ENCODE measurements around the gene RPL36. TPM values are rescaled to one million over a fixed set of nuclear protein-coding genes. Genes with fewer than 3 reads are reported as not detected.
"Not testable (repeated sequence)": the region's sequence is repeated elsewhere in the genome, so short reads cannot be mapped to it uniquely, and the experiment has no call there.

The RPL36 gene
- total RNA-seq, 4 donors from 2014 or later = 461 to 719 (median 614) TPM

DNA sequence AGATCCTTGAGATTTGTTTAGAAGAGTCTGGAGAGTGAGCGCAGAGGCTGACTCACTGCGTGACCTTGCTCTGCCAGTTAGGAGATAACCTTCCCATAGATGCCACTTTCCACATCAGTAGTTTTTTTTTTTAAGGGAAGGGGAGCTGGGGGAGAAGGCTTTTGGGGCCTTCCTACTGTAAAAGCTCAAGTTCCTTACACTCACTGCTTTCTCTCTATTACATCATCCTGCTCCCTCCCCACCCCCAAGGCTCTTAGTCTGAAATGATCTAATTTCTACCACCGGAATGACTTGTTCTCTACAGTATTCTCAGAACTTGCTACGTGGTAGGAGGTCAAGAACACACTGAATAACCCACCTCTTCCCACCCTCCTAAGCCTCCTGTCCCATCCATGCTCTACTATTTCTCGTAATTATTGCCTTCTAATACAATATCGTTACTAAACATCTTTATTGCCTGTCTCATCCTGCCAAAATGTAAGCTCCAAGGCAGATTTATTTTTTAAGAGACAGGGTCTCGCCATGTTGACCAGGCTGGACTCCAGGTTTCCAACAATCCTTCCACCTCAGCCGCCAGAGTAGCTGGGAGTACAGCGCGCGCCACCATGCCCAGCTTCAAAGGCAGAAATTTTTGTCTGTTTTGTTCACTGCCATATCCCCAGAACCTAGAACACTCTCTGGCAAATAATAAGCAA, 28.6 kb downstream of the RPL36 start:
- DNase-seq (ENCODE audit: extremely low spot score) = no peak
- intact Hi-C loops (cut with DNase I) = no loop called here
- Histone ChIP-seq H3K4me1 (peaks cover 25 to 42% (median 32%) of the 10 kb centered on the region in 4 donors), H3K9me3 (no peaks in the 10 kb centered on the region), H3K27ac (replicated peaks in 1 of 4) (peak overlapping the region; percentile 96 to 98 (median 97)), H3K4me3 (peak overlapping the region; percentile 90 to 97 (median 95)), H3K36me3 (peaks cover 6 to 16% (median 13%) of the 10 kb centered on the region in 4 donors), H3K27me3 (no peaks in the 10 kb centered on the region)
- 21% methylated on average over 11 of the region's 11 CpGs for WGBS
- TF ChIP-seq, protein P1, sequence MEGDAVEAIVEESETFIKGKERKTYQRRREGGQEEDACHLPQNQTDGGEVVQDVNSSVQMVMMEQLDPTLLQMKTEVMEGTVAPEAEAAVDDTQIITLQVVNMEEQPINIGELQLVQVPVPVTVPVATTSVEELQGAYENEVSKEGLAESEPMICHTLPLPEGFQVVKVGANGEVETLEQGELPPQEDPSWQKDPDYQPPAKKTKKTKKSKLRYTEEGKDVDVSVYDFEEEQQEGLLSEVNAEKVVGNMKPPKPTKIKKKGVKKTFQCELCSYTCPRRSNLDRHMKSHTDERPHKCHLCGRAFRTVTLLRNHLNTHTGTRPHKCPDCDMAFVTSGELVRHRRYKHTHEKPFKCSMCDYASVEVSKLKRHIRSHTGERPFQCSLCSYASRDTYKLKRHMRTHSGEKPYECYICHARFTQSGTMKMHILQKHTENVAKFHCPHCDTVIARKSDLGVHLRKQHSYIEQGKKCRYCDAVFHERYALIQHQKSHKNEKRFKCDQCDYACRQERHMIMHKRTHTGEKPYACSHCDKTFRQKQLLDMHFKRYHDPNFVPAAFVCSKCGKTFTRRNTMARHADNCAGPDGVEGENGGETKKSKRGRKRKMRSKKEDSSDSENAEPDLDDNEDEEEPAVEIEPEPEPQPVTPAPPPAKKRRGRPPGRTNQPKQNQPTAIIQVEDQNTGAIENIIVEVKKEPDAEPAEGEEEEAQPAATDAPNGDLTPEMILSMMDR (IDR thresholded peaks at IDR 0.05) = no peak
- no peak for TF ChIP-seq POLR2AphosphoS5 (IDR thresholded peaks at IDR 0.05)
- no peak for TF ChIP-seq EP300 (IDR thresholded peaks at IDR 0.05)
- no peak for TF ChIP-seq POLR2A (IDR thresholded peaks at IDR 0.05; ENCODE audit: low read depth)

DNA sequence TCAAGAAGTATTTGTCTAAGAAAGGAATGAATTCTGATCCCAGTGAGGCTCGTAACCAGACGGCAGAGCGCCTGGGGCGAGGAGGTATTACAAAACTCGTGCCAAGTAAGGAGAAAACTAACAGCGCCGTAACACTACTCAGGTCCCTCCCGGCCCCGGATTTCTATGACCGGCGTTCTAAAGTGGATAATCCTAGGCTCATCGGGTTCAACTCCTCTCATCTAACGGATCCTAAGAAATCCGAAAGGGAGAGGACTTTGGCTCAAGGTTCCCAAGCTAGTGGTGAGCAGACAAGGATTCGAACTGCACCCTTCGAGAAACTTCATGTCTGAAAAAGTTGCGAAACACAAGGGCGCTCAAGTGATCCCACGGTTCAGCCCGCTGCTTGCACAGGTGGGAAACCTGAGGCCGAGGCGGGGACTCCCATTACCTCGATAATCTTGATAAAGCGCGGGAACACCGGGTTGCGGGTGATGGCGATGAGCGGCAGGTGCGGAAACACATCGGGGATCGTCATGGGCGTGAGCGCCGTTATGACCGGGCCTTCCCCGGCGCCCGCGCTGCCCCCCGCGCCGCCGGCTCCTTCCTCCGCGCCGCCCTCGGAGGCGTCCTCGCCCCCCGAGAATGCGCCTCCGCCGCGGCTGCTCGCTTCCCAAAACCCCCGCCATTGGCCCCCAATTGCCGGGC, 29.3 kb downstream of the RPL36 start:
- H3K4me1 ChIP-seq = peaks cover 25 to 42% (median 32%) of the 10 kb centered on the region in 4 donors
- WGBS = under 1% methylated on average over 27 of the region's 58 CpGs
- intact Hi-C loops (cut with DNase I) = no loop called here
- no peak for DNase-seq (ENCODE audit: extremely low spot score)
- H3K36me3 ChIP-seq = peaks cover 0 to 9% (median 6%) of the 10 kb centered on the region in 4 donors
- H3K9me3 ChIP-seq = no peaks in the 10 kb centered on the region
- H3K27ac ChIP-seq (replicated peaks in 1 of 4) = peak overlapping the region; percentile 96 to 98 (median 97)
- H3K4me3 ChIP-seq = peak overlapping the region; percentile 90 to 97 (median 95)
- TF ChIP-seq, protein P1 (IDR thresholded peaks at IDR 0.05) = no peak
- TF ChIP-seq EP300 (IDR thresholded peaks at IDR 0.05) (no peak), POLR2AphosphoS5 (IDR thresholded peaks at IDR 0.05) (no peak), POLR2A (IDR thresholded peaks at IDR 0.05; ENCODE audit: low read depth) (no peak)
- H3K27me3 ChIP-seq = no peaks in the 10 kb centered on the region

DNA sequence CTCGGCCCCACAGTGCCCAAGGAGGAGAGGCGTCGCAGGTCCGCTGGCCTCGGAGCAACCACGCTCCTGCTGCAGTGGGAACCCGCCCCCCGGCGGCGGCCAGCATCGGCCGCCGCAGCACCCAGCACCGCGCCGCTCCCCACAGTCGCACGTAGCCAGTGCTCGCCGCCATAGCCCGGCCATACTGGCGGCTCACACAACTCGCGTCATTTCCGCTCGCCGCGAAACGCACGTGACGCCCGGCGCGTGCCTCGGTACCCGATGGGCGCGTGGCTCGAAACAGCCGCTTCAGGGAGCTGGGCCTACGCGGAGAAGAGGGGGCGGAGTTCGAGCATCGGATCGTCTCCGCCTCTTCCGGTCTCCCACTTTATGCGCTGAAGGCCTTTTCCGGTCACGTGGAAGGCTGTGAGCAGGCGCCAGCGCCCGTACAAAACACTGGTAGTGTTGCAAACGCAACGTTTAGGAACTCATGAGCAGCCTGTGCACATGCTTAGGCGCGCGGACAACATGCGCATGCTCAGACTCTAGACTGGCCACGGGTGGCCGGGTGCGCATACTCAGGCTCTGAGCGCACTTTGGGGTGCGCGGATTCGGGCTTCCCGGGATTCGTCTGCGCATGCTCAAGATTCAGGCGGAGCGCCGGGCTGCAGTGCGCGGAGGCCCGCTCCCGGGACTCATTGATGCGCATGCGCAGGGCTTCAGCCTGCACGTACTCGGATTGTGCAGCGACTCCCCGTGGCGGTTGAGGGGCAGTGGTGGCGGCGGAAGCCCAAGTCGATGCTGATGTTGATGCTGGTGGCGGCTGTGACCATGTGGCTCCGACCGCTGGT, 30.1 kb downstream of the RPL36 start, which contains the start of the genes CATSPERD and LONP1:
TSS of gene CATSPERD (plus strand) at position 677 of the 830 bp plus-strand sequence. CDS start at position 778, 101 bp downstream.
TSS of gene LONP1 (minus strand) at position 186 of the 830 bp plus-strand sequence. CDS start at position 172, 14 bp downstream.
- peak within 1 kb of the TSS; percentile 90 to 97 (median 95) for H3K4me3 ChIP-seq
- peak; percentile 99 for DNase-seq (ENCODE audit: extremely low spot score)
- peaks cover 0 to 9% (median 3%) of the 10 kb centered on the region in 4 donors for H3K36me3 ChIP-seq
- no peaks in the 10 kb centered on the region for H3K9me3 ChIP-seq
- 0% methylated on average over 10 of the region's 90 CpGs for WGBS
- peak within 1 kb of the TSS; percentile 96 to 98 (median 97) for H3K27ac ChIP-seq (replicated peaks in 1 of 4)
- no peak for TF ChIP-seq EP300 (IDR thresholded peaks at IDR 0.05)
- TF ChIP-seq POLR2AphosphoS5 (IDR thresholded peaks at IDR 0.05) = peak; percentile 93 to 99
- peak; percentile 40 for TF ChIP-seq POLR2A (IDR thresholded peaks at IDR 0.05; ENCODE audit: low read depth)
- TF ChIP-seq, protein P1 (IDR thresholded peaks at IDR 0.05) = peak; percentile 93 to 98 (median 93)
- intact Hi-C loops (cut with DNase I) = no loop called here
- peaks cover 25 to 42% (median 32%) of the 10 kb centered on the region in 4 donors for H3K4me1 ChIP-seq
- no peaks in the 10 kb centered on the region for H3K27me3 ChIP-seq

DNA sequence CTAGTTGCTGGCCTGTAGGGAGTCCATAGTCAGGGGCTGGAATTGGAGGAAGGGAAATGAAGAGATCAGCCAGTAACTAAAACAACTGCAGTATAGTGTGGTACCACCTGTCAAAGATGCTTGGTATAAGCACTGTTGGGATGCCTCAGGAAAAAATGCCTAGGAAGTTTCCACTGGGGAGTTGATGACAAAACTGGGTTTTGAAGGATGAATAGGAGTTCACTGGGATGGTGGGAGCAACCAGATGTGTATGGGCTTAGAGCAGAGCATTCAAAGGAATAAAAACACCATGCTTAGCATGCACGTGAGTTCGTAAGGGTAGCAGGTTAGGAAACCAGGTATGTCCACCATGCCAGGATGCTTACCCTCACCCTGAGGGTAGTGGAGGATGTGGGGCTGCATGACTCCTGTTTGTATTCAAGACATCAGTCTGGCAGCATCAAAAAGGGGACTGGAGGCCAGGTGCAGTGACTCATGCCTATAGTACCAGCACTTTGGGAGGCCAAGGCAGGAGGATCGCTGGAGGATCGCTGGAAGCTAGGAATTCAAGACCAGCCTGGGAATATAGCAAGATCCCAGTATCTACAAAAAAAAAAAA, 37.5 kb downstream of the RPL36 start:
- no peak for DNase-seq (ENCODE audit: extremely low spot score)
- intact Hi-C loops (cut with DNase I) = no loop called here
- Histone ChIP-seq H3K4me1 (no peaks in the 10 kb centered on the region), H3K27ac (replicated peaks in 1 of 4) (no peak overlapping the region), H3K9me3 (peaks cover 0 to 16% (median 11%) of the 10 kb centered on the region in 4 donors), H3K36me3 (no peaks in the 10 kb centered on the region), H3K27me3 (no peaks in the 10 kb centered on the region), H3K4me3 (no peak overlapping the region)
- WGBS = 94% methylated on average over 4 of the region's 4 CpGs
- TF ChIP-seq POLR2A (IDR thresholded peaks at IDR 0.05; ENCODE audit: low read depth) (no peak), EP300 (IDR thresholded peaks at IDR 0.05) (no peak), POLR2AphosphoS5 (IDR thresholded peaks at IDR 0.05) (no peak)
- TF ChIP-seq, protein P1 (IDR thresholded peaks at IDR 0.05) = no peak

DNA sequence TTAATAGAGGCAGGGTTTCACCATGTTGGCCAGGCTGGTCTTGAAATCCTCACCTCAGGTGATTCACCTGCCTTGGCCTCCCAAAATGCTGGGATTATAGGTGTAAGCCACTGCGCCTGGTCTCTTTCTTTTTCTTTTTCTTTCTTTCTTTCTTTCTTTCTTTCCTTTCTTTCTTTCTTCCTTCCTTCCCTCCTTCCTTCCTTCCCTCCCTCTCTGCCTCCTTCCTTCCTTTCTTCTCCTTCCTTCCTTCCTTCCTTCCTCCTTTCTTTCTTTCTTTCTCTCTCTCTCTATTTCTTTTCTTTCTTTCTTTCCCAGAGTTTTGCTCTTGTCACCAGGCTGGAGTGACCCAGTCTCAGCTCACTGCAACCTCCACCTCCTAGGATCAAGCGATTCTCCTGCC, 43.1 kb downstream of the RPL36 start:
- DNase-seq (ENCODE audit: extremely low spot score); H3K27ac ChIP-seq (replicated peaks in 1 of 4); H3K27me3 ChIP-seq; intact Hi-C loops (cut with DNase I); H3K36me3 ChIP-seq; H3K4me1 ChIP-seq; H3K4me3 ChIP-seq: not testable (repeated sequence)
- WGBS = 89% methylated on average over 2 of the region's 2 CpGs
- peaks cover 0 to 16% (median 11%) of the 10 kb centered on the region in 4 donors for H3K9me3 ChIP-seq
